ENCODE data around the gene SPTSSB. TPM values are rescaled to one million over a fixed set of nuclear protein-coding genes. Genes with fewer than 3 reads are reported as not detected.

Gene SPTSSB
- total RNA-seq, 1 experiment from 2014 or later = not detected

DNA sequence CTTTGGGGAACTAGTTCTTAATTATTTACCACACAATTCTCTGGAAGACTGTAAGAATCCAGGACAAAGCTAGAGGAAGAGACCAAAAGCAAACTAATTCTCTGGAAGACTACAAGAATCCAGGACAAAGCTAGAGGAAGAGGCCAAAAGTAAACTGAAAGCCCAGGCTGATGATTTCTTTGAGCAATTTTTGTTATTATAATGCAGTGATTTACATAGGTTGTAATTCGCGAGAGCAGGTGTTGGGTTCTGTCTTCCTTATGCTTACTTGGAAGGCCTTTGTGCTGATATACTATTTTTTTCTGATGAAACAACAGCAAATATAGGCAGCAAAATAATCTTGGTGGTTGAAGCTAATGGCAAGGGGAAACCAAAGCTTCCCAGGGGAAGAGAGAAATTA lies 5.2 kb downstream of the SPTSSB start:
- no peak for DNase-seq (ENCODE audit: unreplicated experiment)
- intact Hi-C loops (cut with micrococcal nuclease) = no loop called here
- no peaks in the 10 kb centered on the region for H3K36me3 Mint-ChIP-seq (ENCODE audit: insufficient read depth, unreplicated experiment)
- H3K27me3 Mint-ChIP-seq (ENCODE audit: insufficient read depth, unreplicated experiment) = no peaks in the 10 kb centered on the region
- no peak overlapping the region for H3K4me3 Mint-ChIP-seq (ENCODE audit: unreplicated experiment)
- H3K27ac Mint-ChIP-seq (ENCODE audit: low read depth, unreplicated experiment) = no peak overlapping the region
- H3K4me1 Mint-ChIP-seq (ENCODE audit: insufficient read depth, unreplicated experiment) = no peaks in the 10 kb centered on the region
- no TSS peak for BruUV-seq (replicated peaks)
- H3K9me3 Mint-ChIP-seq (ENCODE audit: unreplicated experiment) = no peaks in the 10 kb centered on the region
- TF ChIP-seq CTCF (IDR thresholded peaks at IDR 0.05; ENCODE audit: unreplicated experiment) = no peak
- CTCF ChIA-PET = interaction anchor here (1.0 to 1.4 kb wide), 2 partner anchors 9 to 16 kb away, joined by 3 to 4 read pairs; no protein-coding TSS in a partner anchor
- POLR2A ChIA-PET = interaction anchor here (0.6 to 0.8 kb wide), 2 partner anchors 15 to 32 kb away, joined by 3 to 5 read pairs; no protein-coding TSS in a partner anchor

DNA sequence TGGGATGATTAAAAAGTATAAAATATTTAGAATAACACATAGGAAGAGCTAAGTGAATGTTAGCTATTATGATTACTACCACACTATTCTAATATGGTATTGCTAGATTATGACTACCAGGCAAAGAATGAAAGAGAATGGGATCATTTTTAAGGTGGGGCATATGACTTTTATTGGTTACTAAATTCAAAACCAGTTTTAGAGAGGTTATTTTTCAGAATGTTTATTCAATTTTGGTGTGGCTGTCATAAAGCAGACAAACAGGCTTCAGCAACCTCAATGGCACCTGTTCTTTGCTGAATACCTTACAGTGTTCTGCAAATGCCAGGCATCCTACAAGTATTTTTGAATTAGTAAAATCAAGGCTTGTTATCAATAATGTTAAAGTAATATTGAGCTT lies 12.8 kb downstream of the SPTSSB start:
- ChIA-PET POLR2A (interaction anchor here (1.6 to 1.8 kb wide), 2 partner anchors 8 to 12 kb away, joined by 4 to 5 read pairs; partner anchors contain the start of gene SPTSSB), CTCF (interaction anchor here (0.9 to 1.4 kb wide), 2 partner anchors 42 to 50 kb away, joined by 3 to 4 read pairs; no protein-coding TSS in a partner anchor)
- DNase-seq (ENCODE audit: unreplicated experiment) = no peak
- no peak for TF ChIP-seq CTCF (IDR thresholded peaks at IDR 0.05; ENCODE audit: unreplicated experiment)
- H3K4me1 Mint-ChIP-seq (ENCODE audit: insufficient read depth, unreplicated experiment) = no peaks in the 10 kb centered on the region
- no peaks in the 10 kb centered on the region for H3K36me3 Mint-ChIP-seq (ENCODE audit: insufficient read depth, unreplicated experiment)
- intact Hi-C loops (cut with micrococcal nuclease) = no loop called here
- no peaks in the 10 kb centered on the region for H3K27me3 Mint-ChIP-seq (ENCODE audit: insufficient read depth, unreplicated experiment)
- H3K4me3 Mint-ChIP-seq (ENCODE audit: unreplicated experiment) = no peak overlapping the region
- no TSS peak for BruUV-seq (replicated peaks)
- no peaks in the 10 kb centered on the region for H3K9me3 Mint-ChIP-seq (ENCODE audit: unreplicated experiment)
- no peak overlapping the region for H3K27ac Mint-ChIP-seq (ENCODE audit: low read depth, unreplicated experiment)

GRCh38 chr3:161356287-161356686 lies 15.0 kb downstream of the SPTSSB start:
- Mint-ChIP-seq H3K9me3 (ENCODE audit: unreplicated experiment) (no peaks in the 10 kb centered on the region), H3K27me3 (ENCODE audit: insufficient read depth, unreplicated experiment) (no peaks in the 10 kb centered on the region), H3K4me3 (ENCODE audit: unreplicated experiment) (no peak overlapping the region), H3K36me3 (ENCODE audit: insufficient read depth, unreplicated experiment) (no peaks in the 10 kb centered on the region), H3K27ac (ENCODE audit: low read depth, unreplicated experiment) (no peak overlapping the region), H3K4me1 (ENCODE audit: insufficient read depth, unreplicated experiment) (peaks cover 10% of the 10 kb centered on the region)
- POLR2A ChIA-PET = interaction anchor here (1.1 kb wide), 1 partner anchor 80 kb away, joined by 3 read pairs; no protein-coding TSS in a partner anchor
- CTCF ChIA-PET = interaction anchor here (0.6 kb wide), 1 partner anchor 16 kb away, joined by 3 read pairs; no protein-coding TSS in a partner anchor
- intact Hi-C loops (cut with micrococcal nuclease) = no loop called here
- no peak for TF ChIP-seq CTCF (IDR thresholded peaks at IDR 0.05; ENCODE audit: unreplicated experiment)
- no TSS peak for BruUV-seq (replicated peaks)
- DNase-seq (ENCODE audit: unreplicated experiment) = no peak

DNA sequence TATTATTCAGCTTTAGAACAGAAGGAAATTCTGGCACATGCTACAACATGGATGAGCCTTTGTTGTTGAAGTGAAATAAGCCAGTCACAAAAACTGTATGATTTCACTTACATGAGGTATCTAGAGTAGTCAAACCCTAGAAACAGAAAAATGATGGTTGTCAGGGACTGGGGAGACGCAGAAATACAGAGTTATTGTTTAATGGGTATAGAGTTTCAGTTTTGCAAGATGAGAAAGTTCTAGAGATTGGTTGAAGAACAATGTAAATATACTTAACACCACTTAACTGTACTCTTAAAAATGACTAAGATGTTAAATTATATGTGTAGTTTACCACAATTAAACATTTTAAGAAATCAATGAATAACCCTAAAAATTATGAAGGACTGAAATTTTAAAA lies 15.8 kb downstream of the SPTSSB start:
- POLR2A ChIA-PET = interaction anchor here (0.7 kb wide), 1 partner anchor 14 kb away, joined by 3 read pairs; no protein-coding TSS in a partner anchor
- H3K4me1 Mint-ChIP-seq (ENCODE audit: insufficient read depth, unreplicated experiment) = peaks cover 17% of the 10 kb centered on the region

More for the DNA sequence above, 15.8 kb downstream of the SPTSSB start:
- BruUV-seq (replicated peaks) = no TSS peak
- TF ChIP-seq CTCF (IDR thresholded peaks at IDR 0.05; ENCODE audit: unreplicated experiment) = no peak
- Mint-ChIP-seq H3K27me3 (ENCODE audit: insufficient read depth, unreplicated experiment) (no peaks in the 10 kb centered on the region), H3K36me3 (ENCODE audit: insufficient read depth, unreplicated experiment) (no peaks in the 10 kb centered on the region), H3K27ac (ENCODE audit: low read depth, unreplicated experiment) (no peak overlapping the region), H3K9me3 (ENCODE audit: unreplicated experiment) (no peaks in the 10 kb centered on the region), H3K4me3 (ENCODE audit: unreplicated experiment) (no peak overlapping the region)
- DNase-seq (ENCODE audit: unreplicated experiment) = no peak
- intact Hi-C loops (cut with micrococcal nuclease) = no loop called here
- CTCF ChIA-PET = interaction anchor here (0.6 to 1.3 kb wide), 4 partner anchors 15 to 53 kb away, joined by 3 read pairs; no protein-coding TSS in a partner anchor
